GM04504 (cell line): Measurements from ENCODE around the gene RPS6KC1.
"Not testable (repeated sequence)": the region's sequence is repeated elsewhere in the genome, so short reads cannot be mapped to it uniquely, and the experiment has no call there.

Experiments
- DNase-seq: peaks from one replicate; pipeline ENCODE4 v3.0.0-alpha.2; 2012; ENCODE audit warnings: low read depth

RPS6KC1 gene

DNA sequence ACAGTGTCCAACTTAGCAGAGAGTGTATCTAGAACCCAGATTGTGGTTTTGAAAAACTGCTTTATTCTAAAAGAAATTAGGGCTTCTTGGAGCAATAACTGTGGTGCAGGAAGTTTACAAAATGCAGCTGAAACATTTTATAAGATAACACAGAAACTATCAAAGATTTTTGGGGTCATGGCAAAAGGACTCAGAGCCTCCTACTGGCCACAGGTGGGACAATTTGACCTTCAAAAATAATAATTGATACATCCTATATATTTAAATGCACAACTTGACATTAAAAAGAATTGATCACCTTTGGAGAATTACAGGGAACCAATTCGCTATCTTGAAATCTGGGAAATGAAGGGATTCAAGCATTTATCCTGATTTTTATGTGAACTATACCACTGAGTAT lies 235.2 kb downstream of the RPS6KC1 start:
- DNase-seq = no peak

DNA sequence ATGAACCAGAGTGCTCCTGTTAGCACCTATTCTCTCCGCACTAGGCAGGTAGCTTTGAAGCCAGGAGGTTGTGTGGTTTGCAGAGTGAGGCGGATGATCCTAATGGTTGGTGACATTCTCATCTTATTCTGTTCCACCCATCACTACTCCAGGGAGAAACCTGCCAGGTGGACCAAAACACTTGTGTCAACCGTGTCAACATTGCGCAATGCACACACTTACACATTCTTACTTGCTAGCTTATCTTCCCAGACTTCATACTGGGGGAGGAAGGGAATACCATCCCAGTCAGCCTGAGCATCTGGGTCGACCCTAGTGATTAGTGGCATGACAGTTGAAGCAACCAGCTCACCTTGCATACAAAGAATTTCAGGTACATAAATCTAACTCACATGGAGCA lies 236.9 kb downstream of the RPS6KC1 start:
- no peak for DNase-seq

DNA sequence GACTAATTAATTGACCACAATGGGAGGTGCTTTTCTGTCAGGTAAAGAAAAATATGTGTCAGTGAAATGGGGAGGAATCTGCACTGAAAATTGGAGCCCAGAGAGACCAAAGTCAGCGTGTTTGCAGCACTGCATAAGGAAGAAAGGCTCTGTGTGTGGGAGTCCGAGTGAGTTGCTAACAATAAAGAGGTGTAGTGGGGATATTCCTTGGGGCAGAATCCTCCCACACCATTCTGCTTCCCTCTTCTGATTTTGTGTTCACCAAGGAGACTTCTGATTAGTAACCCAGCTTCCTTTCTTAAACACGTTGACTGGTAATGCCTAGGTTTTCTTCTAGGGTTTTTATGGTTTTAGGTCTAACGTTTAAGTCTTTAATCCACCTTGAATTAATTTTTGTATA lies 240.5 kb downstream of the RPS6KC1 start:
- no peak for DNase-seq

DNA sequence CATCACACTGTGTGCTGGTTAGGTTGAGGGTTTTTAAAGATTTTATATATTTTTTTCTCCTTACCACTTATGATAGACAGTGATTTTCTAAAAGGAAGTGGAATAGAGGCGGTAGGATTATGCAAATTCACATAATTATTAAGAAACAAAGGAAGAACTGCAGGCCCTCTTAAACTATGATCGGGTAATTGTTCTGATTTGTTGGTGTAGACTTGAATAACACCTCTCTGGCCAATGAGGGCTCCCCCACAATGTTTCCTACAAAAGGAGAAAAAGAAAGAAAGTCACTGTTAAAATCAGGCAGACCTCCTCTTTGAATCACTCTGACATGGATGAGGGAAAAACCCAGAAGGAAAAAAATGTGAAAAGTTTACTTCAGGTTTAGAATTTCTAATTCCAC lies 241.6 kb downstream of the RPS6KC1 start:
- no peak for DNase-seq

- DNase-seq = no peak
Observed at GRCh38 chr1:213295860-213296259, 244.8 kb downstream of the RPS6KC1 start.

DNA sequence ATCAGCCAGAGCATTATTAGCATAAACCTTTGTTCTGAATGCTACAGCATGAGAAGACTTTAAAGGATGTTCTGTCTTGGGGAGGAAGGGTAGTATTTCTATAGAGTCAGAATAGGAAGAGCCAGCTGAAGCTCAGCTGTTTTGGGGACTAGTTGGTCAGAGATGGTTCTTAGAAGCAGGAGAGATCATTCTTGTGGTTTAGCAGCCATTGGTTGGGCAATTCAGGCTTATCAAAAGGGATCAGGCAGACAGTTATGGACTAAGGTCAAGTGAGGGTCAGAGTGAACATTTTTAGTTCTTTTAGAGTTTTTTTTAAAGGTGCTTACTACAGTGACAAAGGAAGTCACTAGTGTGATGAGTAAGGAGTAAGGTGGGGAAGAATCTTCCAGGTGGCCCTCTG lies 245.5 kb downstream of the RPS6KC1 start:
- DNase-seq = no peak

DNA sequence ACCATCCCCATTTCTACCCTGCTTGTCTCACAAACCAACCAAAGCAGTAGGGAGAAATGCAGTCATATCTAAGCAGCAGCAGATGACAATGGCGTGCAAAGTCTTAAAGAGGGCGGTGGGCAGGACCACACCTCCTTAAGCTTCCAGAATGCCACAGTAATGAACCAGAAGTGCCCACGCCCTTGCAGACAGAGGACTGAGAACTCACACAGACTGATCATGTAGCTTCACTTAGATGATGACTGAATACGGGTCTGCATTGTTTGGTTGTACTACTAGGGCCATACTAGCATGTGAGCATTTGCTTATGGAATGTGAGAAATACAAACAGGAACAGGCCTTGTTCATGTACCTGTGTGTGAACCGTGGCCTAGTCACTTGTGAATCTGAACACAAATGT lies 246.0 kb downstream of the RPS6KC1 start:
- no peak for DNase-seq

DNA sequence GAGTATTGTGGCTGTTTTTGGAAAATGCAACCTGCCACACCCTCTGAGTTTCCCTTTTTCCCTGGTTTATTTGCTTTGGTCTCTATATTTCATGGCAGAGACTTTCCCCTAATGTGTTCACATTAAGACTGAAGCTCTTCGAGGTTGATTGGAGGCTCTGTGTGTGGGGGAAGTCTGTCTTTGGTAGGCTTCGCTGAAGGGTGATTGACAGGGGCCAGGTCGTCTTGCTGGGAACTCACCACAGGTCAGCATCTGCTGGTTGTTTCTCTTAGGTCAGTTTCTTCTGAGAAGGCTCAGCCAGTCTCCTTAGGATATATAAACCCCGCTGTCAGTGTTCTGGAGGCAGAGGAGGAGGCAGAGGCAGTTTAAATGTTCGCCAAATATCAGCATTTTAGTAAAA lies 249.4 kb downstream of the RPS6KC1 start:
- DNase-seq = no peak

- not testable (repeated sequence) for DNase-seq
Observed at GRCh38 chr1:213301524-213301923, 250.5 kb downstream of the RPS6KC1 start.

GRCh38 chr1:213303286-213303685 lies 252.2 kb downstream of the RPS6KC1 start:
- no peak for DNase-seq

DNA sequence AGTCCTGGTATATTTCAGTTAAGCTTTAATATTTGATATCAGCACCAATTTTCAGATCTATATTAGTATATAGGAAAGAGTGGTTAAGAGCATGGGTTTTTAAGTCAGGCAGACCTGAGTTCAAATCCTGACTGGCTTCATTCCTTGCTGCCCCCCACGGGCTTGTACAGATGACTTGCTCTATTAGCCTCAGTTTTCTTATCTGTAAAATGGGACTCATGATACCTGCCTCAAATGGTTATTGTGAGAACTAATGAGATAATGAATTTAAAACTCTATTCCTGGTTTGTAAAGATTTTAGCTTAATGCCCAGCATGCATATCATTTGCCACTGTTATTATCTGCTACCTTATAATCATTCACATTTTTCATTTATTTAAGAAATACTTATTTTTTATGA lies 264.5 kb downstream of the RPS6KC1 start:
- no peak for DNase-seq

GRCh38 chr1:213318458-213318857 lies 267.4 kb downstream of the RPS6KC1 start:
- not testable (repeated sequence) for DNase-seq

GRCh38 chr1:213320191-213320870 lies 269.3 kb downstream of the RPS6KC1 start:
- no peak for DNase-seq
